ENCODE data around the gene ZNF335.

- no peak for TF ChIP-seq POLR2A (IDR thresholded peaks at IDR 0.05)
- TF ChIP-seq, protein P1, sequence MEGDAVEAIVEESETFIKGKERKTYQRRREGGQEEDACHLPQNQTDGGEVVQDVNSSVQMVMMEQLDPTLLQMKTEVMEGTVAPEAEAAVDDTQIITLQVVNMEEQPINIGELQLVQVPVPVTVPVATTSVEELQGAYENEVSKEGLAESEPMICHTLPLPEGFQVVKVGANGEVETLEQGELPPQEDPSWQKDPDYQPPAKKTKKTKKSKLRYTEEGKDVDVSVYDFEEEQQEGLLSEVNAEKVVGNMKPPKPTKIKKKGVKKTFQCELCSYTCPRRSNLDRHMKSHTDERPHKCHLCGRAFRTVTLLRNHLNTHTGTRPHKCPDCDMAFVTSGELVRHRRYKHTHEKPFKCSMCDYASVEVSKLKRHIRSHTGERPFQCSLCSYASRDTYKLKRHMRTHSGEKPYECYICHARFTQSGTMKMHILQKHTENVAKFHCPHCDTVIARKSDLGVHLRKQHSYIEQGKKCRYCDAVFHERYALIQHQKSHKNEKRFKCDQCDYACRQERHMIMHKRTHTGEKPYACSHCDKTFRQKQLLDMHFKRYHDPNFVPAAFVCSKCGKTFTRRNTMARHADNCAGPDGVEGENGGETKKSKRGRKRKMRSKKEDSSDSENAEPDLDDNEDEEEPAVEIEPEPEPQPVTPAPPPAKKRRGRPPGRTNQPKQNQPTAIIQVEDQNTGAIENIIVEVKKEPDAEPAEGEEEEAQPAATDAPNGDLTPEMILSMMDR (IDR thresholded peaks at IDR 0.05), result no peak
Measured at GRCh38 chr20:45962031-45962755, 9.8 kb downstream of the ZNF335 start.
